Stimulated activated naive B cell treated with anti-CD40 and anti-IgM and Interleukin-4, amounts not matched to agents 10 μg/mL and 1 μg/mL and 100 μg/mL, for 72 hours (primary cell): Measurements from ENCODE around the gene ZNF557.
"Not testable (repeated sequence)": the region's sequence is repeated elsewhere in the genome, so short reads cannot be mapped to it uniquely, and the experiment has no call there.

Experiments
- ATAC-seq, 2 donors: fragments of 150-1000 bp; cut with Tn5 transposase; replicated peaks; 2 replicates each; pipeline ENCODE4 v1.10.0; 2021; ENCODE audit warnings: moderate library complexity in 1 of 2
- DNase-seq: peaks from one replicate; pipeline ENCODE4 v3.0.0; 2021
- H3K27ac Mint-ChIP-seq: one replicate; pipeline ENCODE4 v1.8.0; 2022; ENCODE audit warnings: mild to moderate bottlenecking, mixed read lengths
- H3K27me3 Mint-ChIP-seq, 2 donors: one replicate each; pipeline ENCODE4 v1.8.0; 2022; ENCODE audit warnings: mixed read lengths in 2 of 2
- H3K36me3 Mint-ChIP-seq, 2 donors: one replicate each; pipeline ENCODE4 v1.8.0; 2022; ENCODE audit warnings: mixed read lengths in 2 of 2, mild to moderate bottlenecking in 1 of 2
- H3K4me1 Mint-ChIP-seq, 2 donors: one replicate each; pipeline ENCODE4 v1.8.0; 2022; ENCODE audit warnings: mixed read lengths in 2 of 2, mild to moderate bottlenecking in 1 of 2
- H3K4me3 Mint-ChIP-seq, 2 donors: one replicate each; pipeline ENCODE4 v1.8.0; 2022; ENCODE audit warnings: mild to moderate bottlenecking in 2 of 2, mixed read lengths in 2 of 2, moderate library complexity in 1 of 2
- H3K9me3 Mint-ChIP-seq, 2 donors: one replicate each; pipeline ENCODE4 v1.8.0; 2022; ENCODE audit warnings: mixed read lengths in 2 of 2, mild to moderate bottlenecking in 1 of 2

Gene ZNF557

DNA sequence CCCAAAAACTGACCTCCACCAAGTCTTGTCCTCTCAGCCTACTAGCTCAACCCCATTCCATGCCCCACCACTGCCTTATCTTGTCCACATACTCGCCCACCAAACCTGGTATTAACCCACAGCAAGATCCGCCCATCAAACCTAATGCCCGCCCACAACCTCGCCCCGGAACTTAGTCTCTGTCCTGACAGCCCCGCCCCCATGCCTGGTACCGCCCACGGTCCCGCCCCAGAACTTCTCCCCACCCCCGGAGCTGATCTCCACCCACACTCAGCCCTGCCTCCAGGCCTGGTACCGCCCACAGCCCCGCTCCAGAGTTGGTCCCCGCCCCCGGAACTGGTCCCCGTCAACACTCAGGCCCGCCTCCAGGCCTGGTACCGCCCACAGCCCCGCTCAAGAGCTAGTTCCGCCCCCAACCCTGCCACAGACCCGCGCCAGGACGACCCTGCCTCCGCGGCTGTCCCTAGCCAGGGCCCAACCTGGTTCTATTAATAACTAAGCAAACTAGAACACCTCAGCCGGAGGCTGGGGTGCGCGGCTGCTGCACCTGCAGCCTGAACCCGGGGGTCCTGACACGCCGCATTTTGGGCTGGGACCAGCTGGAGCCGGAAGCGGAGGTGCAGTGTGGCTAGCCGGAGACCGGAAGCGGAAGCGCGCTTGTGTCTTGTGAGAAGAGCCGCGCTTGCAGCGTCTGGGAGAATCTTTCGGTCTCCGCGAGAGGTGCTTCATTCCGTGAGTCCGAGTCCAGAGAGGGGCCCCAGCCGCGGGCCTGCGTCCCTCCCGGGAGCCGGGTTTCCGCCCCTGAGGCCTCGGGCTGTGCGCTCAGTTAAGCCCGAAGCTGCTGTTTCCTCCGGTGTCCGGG, at the start of gene ZNF557:
ZNF557 (plus strand) TSS at position 662 of the 862 bp plus-strand sequence. CDS start 5,372 bp downstream, outside the sequence.
- H3K4me3 Mint-ChIP-seq: peak within 1 kb of the TSS; percentile 92 to 97
- H3K9me3 Mint-ChIP-seq: peaks cover 0 to 2% of the 10 kb centered on the region in 2 donors
- H3K36me3 Mint-ChIP-seq: peaks cover 12 to 26% of the 10 kb centered on the region in 2 donors
- DNase-seq: peak; percentile 97
- H3K4me1 Mint-ChIP-seq: peaks cover 8 to 19% of the 10 kb centered on the region in 2 donors
- H3K27ac Mint-ChIP-seq: peak within 1 kb of the TSS; percentile 95
- no peaks in the 10 kb centered on the region for H3K27me3 Mint-ChIP-seq
- peak; percentile 93 to 96 for ATAC-seq

DNA sequence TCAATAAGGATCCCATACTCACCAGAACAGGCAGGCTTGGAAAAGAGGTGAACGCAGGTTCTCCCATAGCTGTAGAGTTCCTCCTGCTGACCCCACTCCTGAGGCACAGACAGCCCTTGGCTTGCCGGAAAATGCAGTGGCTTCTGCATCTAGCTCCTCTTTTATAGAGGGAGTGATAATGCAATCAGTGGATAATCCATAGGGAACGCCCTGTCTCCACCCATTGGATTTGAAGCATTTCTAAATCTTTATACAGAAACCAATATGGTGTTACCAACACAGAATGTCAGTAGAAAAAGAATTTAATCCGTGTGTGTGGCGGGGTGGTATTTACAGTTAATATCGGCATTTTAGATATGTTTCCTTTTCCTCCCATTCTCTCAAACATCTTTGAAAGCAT, 48.2 kb upstream of the ZNF557 start, which contains the start of gene MBD3L2B:
MBD3L2B (minus strand) TSS at position 101 of the 400 bp plus-strand sequence; CDS start at position 67, 34 bp downstream.
- H3K27ac Mint-ChIP-seq, ATAC-seq, H3K9me3 Mint-ChIP-seq, DNase-seq, H3K36me3 Mint-ChIP-seq, H3K4me1 Mint-ChIP-seq, H3K4me3 Mint-ChIP-seq: not testable (repeated sequence)
- peaks cover 0 to 11% of the 10 kb centered on the region in 2 donors for H3K27me3 Mint-ChIP-seq

DNA sequence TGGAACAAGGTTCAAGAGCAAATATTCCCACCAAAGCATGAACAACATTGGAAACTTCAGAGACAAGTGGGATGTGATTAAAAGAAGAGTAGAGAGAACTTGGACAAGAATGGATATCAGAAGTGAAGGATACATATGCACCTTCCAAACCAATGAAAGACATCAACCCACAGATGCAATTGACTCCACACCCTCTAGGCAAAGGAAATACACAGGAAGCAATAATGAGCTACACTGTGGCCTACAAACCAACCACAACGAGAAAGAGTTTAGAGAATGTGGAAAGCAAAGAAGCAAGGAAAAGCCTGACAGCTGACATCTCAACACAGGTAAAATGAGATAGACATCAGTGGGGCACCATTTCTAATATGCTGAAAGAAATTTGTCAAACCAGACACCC, 40.7 kb upstream of the ZNF557 start:
- not testable (repeated sequence) for H3K4me3 Mint-ChIP-seq, H3K27ac Mint-ChIP-seq, H3K4me1 Mint-ChIP-seq, H3K9me3 Mint-ChIP-seq, DNase-seq, H3K36me3 Mint-ChIP-seq, ATAC-seq, H3K27me3 Mint-ChIP-seq

DNA sequence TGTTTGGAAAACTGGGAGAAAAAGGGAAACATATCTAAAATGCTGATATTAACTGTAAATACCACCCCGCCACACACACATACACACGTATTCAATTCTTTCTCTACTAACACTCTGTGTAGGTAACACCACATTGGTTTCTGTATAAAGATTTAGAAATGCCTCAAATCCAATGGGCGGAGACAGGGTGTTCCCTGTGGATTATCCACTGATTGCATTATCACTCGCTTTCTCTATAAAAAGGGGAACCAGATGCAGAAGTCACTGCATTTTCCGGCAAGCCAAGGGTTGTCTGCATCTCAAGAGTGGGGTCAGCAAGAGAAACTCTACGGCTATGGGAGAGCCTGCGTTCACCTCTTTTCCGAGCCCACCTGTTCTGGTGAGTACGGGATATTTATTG, 39.2 kb upstream of the ZNF557 start, which contains the start of gene MBD3L5:
MBD3L5 (plus strand) TSS at position 301 of the 400 bp plus-strand sequence; CDS start at position 335, 34 bp downstream.
- H3K4me3 Mint-ChIP-seq, DNase-seq, H3K27me3 Mint-ChIP-seq, H3K36me3 Mint-ChIP-seq, ATAC-seq, H3K9me3 Mint-ChIP-seq, H3K4me1 Mint-ChIP-seq, H3K27ac Mint-ChIP-seq: not testable (repeated sequence)

DNA sequence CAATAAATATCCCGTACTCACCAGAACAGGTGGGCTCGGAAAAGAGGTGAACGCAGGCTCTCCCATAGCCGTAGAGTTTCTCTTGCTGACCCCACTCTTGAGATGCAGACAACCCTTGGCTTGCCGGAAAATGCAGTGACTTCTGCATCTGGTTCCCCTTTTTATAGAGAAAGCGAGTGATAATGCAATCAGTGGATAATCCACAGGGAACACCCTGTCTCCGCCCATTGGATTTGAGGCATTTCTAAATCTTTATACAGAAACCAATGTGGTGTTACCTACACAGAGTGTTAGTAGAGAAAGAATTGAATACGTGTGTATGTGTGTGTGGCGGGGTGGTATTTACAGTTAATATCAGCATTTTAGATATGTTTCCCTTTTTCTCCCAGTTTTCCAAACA, 29.4 kb upstream of the ZNF557 start, which contains the start of gene MBD3L4:
MBD3L4 (minus strand) TSS at position 101 of the 400 bp plus-strand sequence; CDS start at position 66, 35 bp downstream.
- not testable (repeated sequence) for H3K27me3 Mint-ChIP-seq, H3K9me3 Mint-ChIP-seq, H3K4me3 Mint-ChIP-seq, DNase-seq, ATAC-seq, H3K36me3 Mint-ChIP-seq, H3K4me1 Mint-ChIP-seq, H3K27ac Mint-ChIP-seq

DNA sequence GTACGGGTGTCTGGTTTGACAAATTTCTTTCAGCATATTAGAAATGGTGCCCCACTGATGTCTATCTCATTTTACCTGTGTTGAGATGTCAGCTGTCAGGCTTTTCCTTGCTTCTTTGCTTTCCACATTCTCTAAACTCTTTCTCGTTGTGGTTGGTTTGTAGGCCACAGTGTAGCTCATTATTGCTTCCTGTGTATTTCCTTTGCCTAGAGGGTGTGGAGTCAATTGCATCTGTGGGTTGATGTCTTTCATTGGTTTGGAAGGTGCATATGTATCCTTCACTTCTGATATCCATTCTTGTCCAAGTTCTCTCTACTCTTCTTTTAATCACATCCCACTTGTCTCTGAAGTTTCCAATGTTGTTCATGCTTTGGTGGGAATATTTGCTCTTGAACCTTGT, 27.9 kb upstream of the ZNF557 start:
- not testable (repeated sequence) for H3K27me3 Mint-ChIP-seq, H3K27ac Mint-ChIP-seq, DNase-seq, H3K9me3 Mint-ChIP-seq, H3K36me3 Mint-ChIP-seq, H3K4me1 Mint-ChIP-seq, H3K4me3 Mint-ChIP-seq, ATAC-seq

DNA sequence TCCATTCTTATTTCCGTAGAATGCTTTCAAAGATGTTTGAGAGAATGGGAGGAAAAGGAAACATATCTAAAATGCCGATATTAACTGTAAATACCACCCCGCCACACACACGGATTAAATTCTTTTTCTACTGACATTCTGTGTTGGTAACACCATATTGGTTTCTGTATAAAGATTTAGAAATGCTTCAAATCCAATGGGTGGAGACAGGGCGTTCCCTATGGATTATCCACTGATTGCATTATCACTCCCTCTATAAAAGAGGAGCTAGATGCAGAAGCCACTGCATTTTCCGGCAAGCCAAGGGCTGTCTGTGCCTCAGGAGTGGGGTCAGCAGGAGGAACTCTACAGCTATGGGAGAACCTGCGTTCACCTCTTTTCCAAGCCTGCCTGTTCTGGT, 20.5 kb upstream of the ZNF557 start, which contains the start of gene MBD3L2:
MBD3L2 (plus strand) TSS at position 301 of the 400 bp plus-strand sequence; CDS start at position 354, 53 bp downstream.
- not testable (repeated sequence) for H3K27me3 Mint-ChIP-seq, H3K36me3 Mint-ChIP-seq, H3K27ac Mint-ChIP-seq, H3K9me3 Mint-ChIP-seq, DNase-seq, H3K4me1 Mint-ChIP-seq, H3K4me3 Mint-ChIP-seq, ATAC-seq

DNA sequence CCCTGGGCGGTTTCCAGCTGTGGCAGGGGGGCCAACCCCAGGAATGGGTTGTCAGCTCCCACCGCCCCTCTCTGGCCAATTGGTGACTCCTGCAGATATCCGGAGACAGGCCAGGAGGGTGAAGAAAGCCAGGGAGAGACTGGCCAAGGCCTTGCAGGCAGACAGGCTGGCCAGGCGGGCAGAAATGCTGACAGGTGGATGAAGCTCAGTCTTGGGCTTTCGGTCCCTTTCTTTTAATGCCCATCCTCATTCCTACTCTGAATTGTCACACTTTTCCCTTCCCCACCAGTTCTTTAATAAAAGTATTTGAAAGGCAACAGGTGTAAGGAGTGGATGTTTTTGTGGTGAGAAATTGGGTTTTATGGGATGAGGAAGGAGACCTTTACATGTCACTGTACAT, 18.1 kb upstream of the ZNF557 start:
- not testable (repeated sequence) for DNase-seq, H3K27ac Mint-ChIP-seq, H3K36me3 Mint-ChIP-seq, ATAC-seq, H3K9me3 Mint-ChIP-seq, H3K4me3 Mint-ChIP-seq, H3K27me3 Mint-ChIP-seq, H3K4me1 Mint-ChIP-seq

DNA sequence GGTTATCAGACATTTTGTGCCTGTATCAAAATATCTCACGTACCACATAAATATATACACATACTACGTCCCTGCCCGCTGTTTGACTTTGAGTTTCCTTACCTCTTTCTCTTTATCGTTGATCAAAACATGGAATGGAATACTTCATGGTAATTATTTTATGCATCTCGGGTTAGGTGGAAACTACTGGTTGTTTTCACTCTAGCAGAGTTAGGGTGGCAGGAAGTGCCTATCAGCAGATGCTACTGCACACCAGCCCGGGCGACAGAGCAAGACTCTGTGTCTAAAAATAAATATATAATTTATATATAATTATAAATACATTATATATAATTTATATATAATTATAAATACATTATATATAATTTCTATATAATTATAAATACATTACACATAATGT, 16.6 kb upstream of the ZNF557 start:
- not testable (repeated sequence) for H3K27ac Mint-ChIP-seq, H3K4me3 Mint-ChIP-seq, H3K27me3 Mint-ChIP-seq, DNase-seq, H3K36me3 Mint-ChIP-seq, H3K9me3 Mint-ChIP-seq, H3K4me1 Mint-ChIP-seq, ATAC-seq

DNA sequence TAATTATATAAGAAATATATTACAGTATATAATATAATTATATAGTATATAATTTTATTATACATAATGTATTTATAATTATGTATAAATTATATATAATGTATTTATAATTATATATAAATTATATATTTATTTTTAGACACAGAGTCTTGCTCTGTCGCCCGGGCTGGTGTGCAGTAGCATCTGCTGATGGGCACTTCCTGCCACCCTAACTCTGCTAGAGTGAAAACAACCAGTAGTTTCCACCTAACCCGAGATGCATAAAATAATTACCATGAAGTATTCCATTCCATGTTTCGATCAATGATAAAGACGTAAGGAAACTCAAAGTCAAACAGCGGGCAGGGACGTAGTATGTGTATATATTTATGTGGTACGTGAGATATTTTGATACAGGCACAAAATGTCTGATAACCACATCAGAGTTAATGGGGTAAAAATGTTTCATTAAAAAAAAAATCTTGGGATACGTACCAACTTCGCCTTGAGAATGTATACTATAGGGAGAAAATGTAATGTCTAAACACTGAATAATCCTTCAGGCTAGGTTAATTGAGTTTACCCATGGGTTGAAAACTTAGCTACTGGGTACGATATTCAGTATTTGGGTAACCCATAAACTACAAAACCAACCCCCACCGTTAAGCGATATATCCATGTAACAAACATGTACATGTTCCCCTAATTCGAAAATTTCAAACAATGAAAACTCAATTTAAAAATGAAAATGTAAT, 14.7 kb upstream of the ZNF557 start:
- not testable (repeated sequence) for H3K36me3 Mint-ChIP-seq, H3K27me3 Mint-ChIP-seq, H3K4me3 Mint-ChIP-seq, DNase-seq, ATAC-seq, H3K27ac Mint-ChIP-seq, H3K4me1 Mint-ChIP-seq, H3K9me3 Mint-ChIP-seq

DNA sequence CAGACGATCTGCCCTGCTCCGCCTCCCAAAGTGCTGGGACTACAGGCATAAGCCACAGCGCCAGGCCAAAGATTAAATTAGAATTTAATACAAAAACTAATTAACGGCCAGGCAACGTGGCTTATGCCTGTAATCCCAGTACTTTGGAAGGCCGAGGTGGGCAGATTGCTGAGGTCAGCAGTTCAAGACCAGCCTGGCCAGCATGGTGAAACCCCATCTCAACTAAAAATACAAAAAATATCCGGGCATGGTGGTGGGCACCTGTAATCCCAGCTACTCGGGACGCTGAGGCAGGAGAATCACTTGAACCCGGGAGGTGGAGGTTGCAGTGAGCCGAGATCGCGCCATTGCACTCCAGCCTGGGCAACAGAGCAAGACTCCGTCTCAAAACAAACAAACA, 13.8 kb upstream of the ZNF557 start:
- H3K27ac Mint-ChIP-seq, H3K4me1 Mint-ChIP-seq, H3K9me3 Mint-ChIP-seq, DNase-seq, H3K36me3 Mint-ChIP-seq, H3K4me3 Mint-ChIP-seq, H3K27me3 Mint-ChIP-seq, ATAC-seq: not testable (repeated sequence)

DNA sequence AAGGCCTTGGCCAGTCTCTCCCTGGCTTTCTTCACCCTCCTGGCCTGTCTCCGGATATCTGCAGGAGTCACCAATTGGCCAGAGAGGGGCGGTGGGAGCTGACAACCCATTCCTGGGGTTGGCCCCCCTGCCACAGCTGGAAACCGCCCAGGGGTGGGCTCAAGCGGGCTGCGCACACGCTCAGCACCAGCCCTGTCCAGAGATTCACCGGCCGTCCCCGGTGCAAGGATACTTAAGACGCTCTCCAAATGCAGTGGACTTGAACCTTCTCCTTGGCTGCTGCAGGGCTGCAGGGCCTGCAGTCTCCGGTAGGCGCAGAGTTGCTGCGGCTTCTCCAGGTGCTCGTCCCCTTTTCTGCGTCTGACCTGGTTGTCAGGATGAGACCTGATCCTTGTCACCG, 13.1 kb upstream of the ZNF557 start:
- not testable (repeated sequence) for H3K36me3 Mint-ChIP-seq, H3K4me3 Mint-ChIP-seq, ATAC-seq, H3K27me3 Mint-ChIP-seq, H3K4me1 Mint-ChIP-seq, H3K27ac Mint-ChIP-seq, DNase-seq, H3K9me3 Mint-ChIP-seq

DNA sequence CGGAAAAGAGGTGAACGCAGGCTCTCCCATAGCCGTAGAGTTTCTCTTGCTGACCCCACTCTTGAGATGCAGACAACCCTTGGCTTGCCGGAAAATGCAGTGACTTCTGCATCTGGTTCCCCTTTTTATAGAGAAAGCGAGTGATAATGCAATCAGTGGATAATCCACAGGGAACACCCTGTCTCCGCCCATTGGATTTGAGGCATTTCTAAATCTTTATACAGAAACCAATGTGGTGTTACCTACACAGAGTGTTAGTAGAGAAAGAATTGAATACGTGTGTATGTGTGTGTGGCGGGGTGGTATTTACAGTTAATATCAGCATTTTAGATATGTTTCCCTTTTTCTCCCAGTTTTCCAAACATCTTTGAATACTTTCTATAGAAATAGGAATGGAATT, 10.9 kb upstream of the ZNF557 start, which contains the start of gene MBD3L3:
MBD3L3 (minus strand) TSS at position 101 of the 400 bp plus-strand sequence; CDS start at position 30, 71 bp downstream.
- DNase-seq, H3K9me3 Mint-ChIP-seq, H3K27me3 Mint-ChIP-seq, H3K27ac Mint-ChIP-seq, H3K4me1 Mint-ChIP-seq, H3K4me3 Mint-ChIP-seq, H3K36me3 Mint-ChIP-seq, ATAC-seq: not testable (repeated sequence)

DNA sequence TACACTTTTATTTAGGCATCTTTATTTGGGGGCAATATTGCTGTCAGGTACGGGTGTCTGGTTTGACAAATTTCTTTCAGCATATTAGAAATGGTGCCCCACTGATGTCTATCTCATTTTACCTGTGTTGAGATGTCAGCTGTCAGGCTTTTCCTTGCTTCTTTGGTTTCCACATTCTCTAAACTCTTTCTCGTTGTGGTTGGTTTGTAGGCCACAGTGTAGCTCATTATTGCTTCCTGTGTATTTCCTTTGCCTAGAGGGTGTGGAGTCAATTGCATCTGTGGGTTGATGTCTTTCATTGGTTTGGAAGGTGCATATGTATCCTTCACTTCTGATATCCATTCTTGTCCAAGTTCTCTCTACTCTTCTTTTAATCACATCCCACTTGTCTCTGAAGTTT, 9.5 kb upstream of the ZNF557 start:
- H3K36me3 Mint-ChIP-seq, H3K9me3 Mint-ChIP-seq, DNase-seq, H3K4me1 Mint-ChIP-seq, H3K27me3 Mint-ChIP-seq, H3K4me3 Mint-ChIP-seq, ATAC-seq, H3K27ac Mint-ChIP-seq: not testable (repeated sequence)
